Liver (tissue), 9 donors: Measurements from ENCODE around the gene RFWD3. TPM values are rescaled to one million over a fixed set of nuclear protein-coding genes. Genes with fewer than 3 reads are reported as not detected.
A peak's percentile ranks its signal among the peaks of the same experiment; 100 is the strongest.

Experiments
- DNase-seq: peaks from one replicate; pipeline ENCODE4 v3.0.0-alpha.2; 2017; ENCODE audit warnings: low spot score
- H3K27ac ChIP-seq, 2 donors: one replicate each; pipeline ENCODE4 v1.7.0; 2013; ENCODE audit warnings: inconsistent platforms in 2 of 2, low read length in 2 of 2, control low read depth in 1 of 2, low read depth in 1 of 2, mild to moderate bottlenecking in 1 of 2
- H3K27me3 ChIP-seq, 4 donors: one replicate each; pipeline versions ENCODE4 v1.6.1 to v1.7.0; 2013; ENCODE audit warnings: low read length in 3 of 4, inconsistent platforms in 1 of 4, mild to moderate bottlenecking in 1 of 4, moderate library complexity in 1 of 4; ENCODE audit not compliant: control insufficient read depth in 4 of 4, insufficient read depth in 4 of 4
- H3K36me3 ChIP-seq, 4 donors: one replicate each; pipeline versions ENCODE4 v1.6.1 to v1.7.0; 2013; ENCODE audit warnings: low read length in 3 of 4, mild to moderate bottlenecking in 3 of 4, low read depth in 1 of 4, moderate library complexity in 1 of 4; ENCODE audit not compliant: control insufficient read depth in 4 of 4, insufficient read depth in 3 of 4
- H3K4me1 ChIP-seq, 4 donors: one replicate each; pipeline versions ENCODE4 v1.6.1 to v1.7.0; 2013; ENCODE audit warnings: low read length in 3 of 4, mild to moderate bottlenecking in 3 of 4, moderate library complexity in 1 of 4; ENCODE audit not compliant: control insufficient read depth in 4 of 4, insufficient read depth in 4 of 4
- H3K4me3 ChIP-seq, 3 donors: one replicate each; pipeline versions ENCODE4 v1.6.1 to v1.7.0; 2013; ENCODE audit warnings: low read length in 3 of 3, control low read depth in 1 of 3, low read depth in 1 of 3, mild to moderate bottlenecking in 1 of 3
- H3K9ac ChIP-seq, 2 donors: one replicate each; pipeline ENCODE4 v1.7.0; 2013; ENCODE audit warnings: low read length in 2 of 2, mild to moderate bottlenecking in 2 of 2, moderate library complexity in 2 of 2, control low read depth in 1 of 2, low read depth in 1 of 2
- H3K9me3 ChIP-seq, 4 donors: one replicate each; pipeline versions ENCODE4 v1.6.1 to v1.7.0; 2013; ENCODE audit warnings: low read length in 3 of 4; ENCODE audit not compliant: control insufficient read depth in 4 of 4
- FOXA1 ChIP-seq: IDR thresholded peaks from 2 replicates; pipeline ENCODE4 v1.6.1; 2016; ENCODE audit warnings: antibody characterized with exemption
- HNF4A ChIP-seq, 2 donors: conservative IDR thresholded peaks; 2 replicates each; pipeline ENCODE4 v1.6.1; 2016; ENCODE audit warnings: antibody characterized with exemption in 2 of 2, mild to moderate bottlenecking in 2 of 2
- HNF4G ChIP-seq: IDR thresholded peaks from 2 replicates; pipeline ENCODE4 v1.6.1; 2016; ENCODE audit warnings: antibody characterized with exemption
- JUND ChIP-seq, 2 donors: IDR thresholded peaks; 2 replicates each; pipeline ENCODE4 v1.6.1; 2016; ENCODE audit warnings: antibody characterized with exemption in 2 of 2
- NR2F2 ChIP-seq: IDR thresholded peaks from 2 replicates; pipeline ENCODE4 v1.6.1; 2016; ENCODE audit warnings: antibody characterized with exemption
- RAD21 ChIP-seq, 2 donors: IDR thresholded peaks; 2 replicates each; pipeline ENCODE4 v1.6.1; 2016; ENCODE audit warnings: antibody characterized with exemption in 2 of 2, mild to moderate bottlenecking in 2 of 2
- RXRA ChIP-seq, 2 donors: IDR thresholded peaks; 2 replicates each; pipeline ENCODE4 v1.6.1; 2017 to 2018; ENCODE audit warnings: antibody characterized with exemption in 2 of 2, mild to moderate bottlenecking in 1 of 2
- TAF1 ChIP-seq: conservative IDR thresholded peaks from 2 replicates; pipeline ENCODE4 v1.6.1; 2016; ENCODE audit warnings: antibody characterized with exemption, mild to moderate bottlenecking
- YY1 ChIP-seq: IDR thresholded peaks from 2 replicates; pipeline ENCODE4 v1.6.1; 2016; ENCODE audit warnings: antibody characterized with exemption, mild to moderate bottlenecking
- whole genome bisulfite sequencing: extraction: QIAGEN DNeasy Blood & Tissue Kit; methylation state at CpG from one replicate; pipeline ENCODE4 v1.1.7; 2013; 5-methylcytosine and 5-hydroxymethylcytosine counted together
- polyA plus RNA-seq, 2 donors: library from polyadenylated mRNA; stranded (reverse) in 1 of 2; unstranded in 1 of 2; fragments of 200-250 nt in 1 of 2; fragments of >200 nt in 1 of 2; fragmentation: Nextera tagmentation in 1 of 2; extraction: Ambion mirVana in 1 of 2; gene quantifications; one replicate each; pipeline versions ENCODE4 v1.2.1 to v1.2.3, GENCODE V29; 2013 to 2015
- total RNA-seq, 2 donors: library from RNA; depleted of rRNA; stranded (reverse); fragments of >200 nt; gene quantifications; one replicate each; pipeline ENCODE4 v1.2.3, GENCODE V29; 2014
- TF ChIP-seq, protein P1 (sequence below): IDR thresholded peaks from 2 replicates; pipeline ENCODE4 v1.6.1; 2016; ENCODE audit warnings: antibody characterized with exemption, mild to moderate bottlenecking
- TF ChIP-seq, protein P2 (sequence below): IDR thresholded peaks from 2 replicates; pipeline ENCODE4 v1.6.1; 2016; ENCODE audit warnings: antibody characterized with exemption
- TF ChIP-seq, protein P3 (sequence below): fragments of 150-350 bp; IDR thresholded peaks from 2 replicates; pipeline ENCODE4 v1.5.1; 2017; ENCODE audit warnings: improper control_type of control experiment, low read depth, low read length; ENCODE audit not compliant: missing input control
- donor health status: healthy.
- donor health status: healthy.
- donor health status: healthy.
- donor health status: healthy.
- donor health status: healthy.

Gene RFWD3
- total and polyA plus RNA-seq, 4 donors, result 2.4 to 21.8 (median 9.0) TPM

DNA sequence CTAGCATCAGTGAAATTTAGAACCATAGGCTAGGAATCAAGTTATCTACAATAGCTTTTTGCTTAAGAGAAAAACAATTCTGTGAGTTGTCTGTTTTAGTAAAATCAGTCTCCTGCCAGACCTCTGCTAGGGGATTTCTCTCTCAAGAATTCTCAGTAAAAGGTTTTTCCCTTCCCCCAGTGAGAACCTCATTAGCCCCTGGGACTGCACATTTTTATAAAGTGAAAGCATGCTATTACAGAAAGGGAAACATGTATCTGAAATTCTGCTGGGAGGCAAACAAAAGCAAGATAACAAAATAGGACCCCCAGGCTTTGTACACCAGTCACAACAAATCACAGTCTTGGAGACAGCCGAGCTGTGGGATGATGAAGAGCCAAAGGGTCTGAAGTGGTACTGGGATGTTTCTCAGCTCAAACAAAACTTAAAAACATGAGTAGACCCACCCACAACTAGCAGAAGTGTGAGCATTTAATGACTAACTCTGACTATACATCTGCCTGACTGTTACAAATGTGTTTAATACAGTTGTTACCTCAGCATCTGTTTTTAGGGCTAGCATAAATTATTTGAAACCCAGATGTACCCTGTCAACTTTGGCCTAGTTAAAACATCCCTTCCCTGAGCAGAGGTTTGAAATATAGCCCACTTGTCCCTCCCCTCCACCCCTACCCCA is 39.8 kb downstream of the RFWD3 start:
- DNase-seq, result no peak
- peaks cover 10 to 54% (median 33%) of the 10 kb centered on the region in 4 donors for H3K4me1 ChIP-seq
- H3K27me3 ChIP-seq, result no peaks in the 10 kb centered on the region
- TF ChIP-seq RAD21 (IDR thresholded peaks at IDR 0.05), result no peak
- TF ChIP-seq, protein P1, sequence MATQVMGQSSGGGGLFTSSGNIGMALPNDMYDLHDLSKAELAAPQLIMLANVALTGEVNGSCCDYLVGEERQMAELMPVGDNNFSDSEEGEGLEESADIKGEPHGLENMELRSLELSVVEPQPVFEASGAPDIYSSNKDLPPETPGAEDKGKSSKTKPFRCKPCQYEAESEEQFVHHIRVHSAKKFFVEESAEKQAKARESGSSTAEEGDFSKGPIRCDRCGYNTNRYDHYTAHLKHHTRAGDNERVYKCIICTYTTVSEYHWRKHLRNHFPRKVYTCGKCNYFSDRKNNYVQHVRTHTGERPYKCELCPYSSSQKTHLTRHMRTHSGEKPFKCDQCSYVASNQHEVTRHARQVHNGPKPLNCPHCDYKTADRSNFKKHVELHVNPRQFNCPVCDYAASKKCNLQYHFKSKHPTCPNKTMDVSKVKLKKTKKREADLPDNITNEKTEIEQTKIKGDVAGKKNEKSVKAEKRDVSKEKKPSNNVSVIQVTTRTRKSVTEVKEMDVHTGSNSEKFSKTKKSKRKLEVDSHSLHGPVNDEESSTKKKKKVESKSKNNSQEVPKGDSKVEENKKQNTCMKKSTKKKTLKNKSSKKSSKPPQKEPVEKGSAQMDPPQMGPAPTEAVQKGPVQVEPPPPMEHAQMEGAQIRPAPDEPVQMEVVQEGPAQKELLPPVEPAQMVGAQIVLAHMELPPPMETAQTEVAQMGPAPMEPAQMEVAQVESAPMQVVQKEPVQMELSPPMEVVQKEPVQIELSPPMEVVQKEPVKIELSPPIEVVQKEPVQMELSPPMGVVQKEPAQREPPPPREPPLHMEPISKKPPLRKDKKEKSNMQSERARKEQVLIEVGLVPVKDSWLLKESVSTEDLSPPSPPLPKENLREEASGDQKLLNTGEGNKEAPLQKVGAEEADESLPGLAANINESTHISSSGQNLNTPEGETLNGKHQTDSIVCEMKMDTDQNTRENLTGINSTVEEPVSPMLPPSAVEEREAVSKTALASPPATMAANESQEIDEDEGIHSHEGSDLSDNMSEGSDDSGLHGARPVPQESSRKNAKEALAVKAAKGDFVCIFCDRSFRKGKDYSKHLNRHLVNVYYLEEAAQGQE, result no peak
- TF ChIP-seq HNF4G, result no peak
- no peak for TF ChIP-seq JUND (IDR thresholded peaks at IDR 0.05)
- TF ChIP-seq, protein P2, sequence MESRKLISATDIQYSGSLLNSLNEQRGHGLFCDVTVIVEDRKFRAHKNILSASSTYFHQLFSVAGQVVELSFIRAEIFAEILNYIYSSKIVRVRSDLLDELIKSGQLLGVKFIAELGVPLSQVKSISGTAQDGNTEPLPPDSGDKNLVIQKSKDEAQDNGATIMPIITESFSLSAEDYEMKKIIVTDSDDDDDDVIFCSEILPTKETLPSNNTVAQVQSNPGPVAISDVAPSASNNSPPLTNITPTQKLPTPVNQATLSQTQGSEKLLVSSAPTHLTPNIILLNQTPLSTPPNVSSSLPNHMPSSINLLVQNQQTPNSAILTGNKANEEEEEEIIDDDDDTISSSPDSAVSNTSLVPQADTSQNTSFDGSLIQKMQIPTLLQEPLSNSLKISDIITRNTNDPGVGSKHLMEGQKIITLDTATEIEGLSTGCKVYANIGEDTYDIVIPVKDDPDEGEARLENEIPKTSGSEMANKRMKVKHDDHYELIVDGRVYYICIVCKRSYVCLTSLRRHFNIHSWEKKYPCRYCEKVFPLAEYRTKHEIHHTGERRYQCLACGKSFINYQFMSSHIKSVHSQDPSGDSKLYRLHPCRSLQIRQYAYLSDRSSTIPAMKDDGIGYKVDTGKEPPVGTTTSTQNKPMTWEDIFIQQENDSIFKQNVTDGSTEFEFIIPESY, result no peak
- TF ChIP-seq, protein P3, sequence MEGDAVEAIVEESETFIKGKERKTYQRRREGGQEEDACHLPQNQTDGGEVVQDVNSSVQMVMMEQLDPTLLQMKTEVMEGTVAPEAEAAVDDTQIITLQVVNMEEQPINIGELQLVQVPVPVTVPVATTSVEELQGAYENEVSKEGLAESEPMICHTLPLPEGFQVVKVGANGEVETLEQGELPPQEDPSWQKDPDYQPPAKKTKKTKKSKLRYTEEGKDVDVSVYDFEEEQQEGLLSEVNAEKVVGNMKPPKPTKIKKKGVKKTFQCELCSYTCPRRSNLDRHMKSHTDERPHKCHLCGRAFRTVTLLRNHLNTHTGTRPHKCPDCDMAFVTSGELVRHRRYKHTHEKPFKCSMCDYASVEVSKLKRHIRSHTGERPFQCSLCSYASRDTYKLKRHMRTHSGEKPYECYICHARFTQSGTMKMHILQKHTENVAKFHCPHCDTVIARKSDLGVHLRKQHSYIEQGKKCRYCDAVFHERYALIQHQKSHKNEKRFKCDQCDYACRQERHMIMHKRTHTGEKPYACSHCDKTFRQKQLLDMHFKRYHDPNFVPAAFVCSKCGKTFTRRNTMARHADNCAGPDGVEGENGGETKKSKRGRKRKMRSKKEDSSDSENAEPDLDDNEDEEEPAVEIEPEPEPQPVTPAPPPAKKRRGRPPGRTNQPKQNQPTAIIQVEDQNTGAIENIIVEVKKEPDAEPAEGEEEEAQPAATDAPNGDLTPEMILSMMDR, result no peak
- peak overlapping the region; percentile 75 to 86 for H3K27ac ChIP-seq
- 0% methylated on average over 1 of the region's 1 CpG for WGBS
- H3K36me3 ChIP-seq, result peaks cover 5 to 8% (median 7%) of the 10 kb centered on the region in 4 donors
- no peak overlapping the region for H3K4me3 ChIP-seq
- no peaks in the 10 kb centered on the region for H3K9me3 ChIP-seq
- peak overlapping the region; percentile 2 to 19 for H3K9ac ChIP-seq

DNA sequence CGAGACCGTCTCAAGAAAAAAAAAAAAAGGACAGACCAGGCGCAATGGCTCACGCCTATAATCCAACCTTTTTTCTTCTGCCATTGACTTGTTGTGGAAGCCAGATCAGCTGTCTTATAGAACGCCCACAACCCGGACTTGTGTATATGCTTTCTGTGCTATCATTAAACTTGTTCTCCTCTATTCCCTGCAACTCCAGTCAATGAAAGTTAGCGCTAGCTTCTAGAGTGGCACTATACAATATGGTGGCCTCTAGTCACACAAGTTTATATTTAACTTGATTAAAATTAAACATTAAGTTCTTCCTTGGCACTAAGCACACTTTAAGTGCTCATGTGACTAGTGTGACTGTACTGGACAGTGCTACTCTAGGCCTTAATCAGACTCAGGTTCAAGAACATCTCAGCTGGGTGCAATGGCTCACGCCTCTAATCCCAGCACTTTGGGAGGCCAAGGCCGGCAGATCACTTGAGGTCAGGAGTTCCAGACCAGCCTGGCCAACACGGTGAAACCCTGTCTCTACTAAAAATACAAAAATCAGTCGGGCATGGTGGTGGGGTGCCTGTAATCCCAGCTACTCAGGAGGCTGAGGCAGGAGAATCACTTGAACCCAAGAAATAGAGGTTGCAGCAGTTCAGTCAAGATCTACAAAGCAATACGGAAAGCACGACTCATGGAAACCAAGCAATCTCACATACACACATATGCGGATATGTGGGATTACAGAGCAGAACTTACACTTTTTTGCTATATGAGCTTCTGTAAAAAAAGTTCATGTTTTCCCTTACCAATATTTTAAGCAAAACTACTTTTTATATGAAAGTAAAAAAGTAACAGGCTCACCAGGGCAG is 41.0 kb downstream of the RFWD3 start:
- no peak overlapping the region for H3K9ac ChIP-seq
- DNase-seq, result no peak
- H3K36me3 ChIP-seq, result peaks cover 5 to 8% (median 5%) of the 10 kb centered on the region in 4 donors
- no peaks in the 10 kb centered on the region for H3K27me3 ChIP-seq
- 72% methylated on average over 14 of the region's 14 CpGs for WGBS
- peaks cover 10 to 54% (median 33%) of the 10 kb centered on the region in 4 donors for H3K4me1 ChIP-seq
- no peaks in the 10 kb centered on the region for H3K9me3 ChIP-seq
- peak overlapping the region; percentile 19 to 47 for H3K27ac ChIP-seq
- no peak overlapping the region for H3K4me3 ChIP-seq
- TF ChIP-seq HNF4A (conservative IDR thresholded peaks at IDR 0.05), result peak; percentile 48
- TF ChIP-seq, protein P1, result no peak
- no peak for TF ChIP-seq FOXA1
- no peak for TF ChIP-seq TAF1
- TF ChIP-seq, protein P3, result no peak
- TF ChIP-seq RXRA (IDR thresholded peaks at IDR 0.05), result peak; percentile 64 to 66
- TF ChIP-seq YY1, result peak; percentile 90
- TF ChIP-seq NR2F2, result no peak
- TF ChIP-seq, protein P2, result no peak
- TF ChIP-seq HNF4G, result peak; percentile 29
- peak in 1 of 2 donors; percentile 21 for TF ChIP-seq JUND (IDR thresholded peaks at IDR 0.05)
